PC-3 (cell line): ENCODE results near the gene NVL. TPM values are rescaled to one million over a fixed set of nuclear protein-coding genes. Genes with fewer than 3 reads are reported as not detected.

Experiments used
- ATAC-seq: fragments of 200-7000 bp; cut with Tn5 transposase; 2 replicates; pipeline ENCODE4 v1.9.1; 2020; ENCODE audit warnings: mild to moderate bottlenecking, moderate library complexity
- BruUV-seq: library from RNA; stranded (reverse); fragments of 400-500 nt; replicated peaks from 2 replicates; lab custom pipeline; 2021; lab: Mats Ljungman, UMichigan
- CTCF ChIA-PET: fragments of 300-600 bp; sonication (Branson Sonifier 250); formaldehyde crosslinking; loops from one replicate; lab custom pipeline; 2022; ENCODE audit warnings: antibody characterized with exemption; lab: Charles Lee
- POLR2A ChIA-PET: fragments of 300-600 bp; sonication (Branson Sonifier 250); formaldehyde crosslinking; loops from one replicate; lab custom pipeline; 2022; ENCODE audit warnings: antibody characterized with exemption; ENCODE audit not compliant: unreplicated experiment; lab: Charles Lee
- DNase-seq: peaks from one replicate; pipeline ENCODE4 v3.0.0-alpha.2; 2015
- H2AFZ ChIP-seq: fragments of 300-600 bp; sonication (generic); 2 replicates; pipeline ENCODE4 v1.6.0; 2016; ENCODE audit warnings: antibody characterized with exemption, low read length
- H3F3A ChIP-seq: fragments of 300-600 bp; sonication (generic); one replicate; pipeline ENCODE4 v1.6.0; 2017; ENCODE audit warnings: antibody characterized with exemption, low read length, control low read depth, mild to moderate bottlenecking; ENCODE audit not compliant: unreplicated experiment
- H3K27ac ChIP-seq: fragments of 300-600 bp; sonication (generic); 2 replicates; pipeline ENCODE4 v1.5.1; 2016; ENCODE audit warnings: mild to moderate bottlenecking, low read length
- H3K27me3 ChIP-seq: fragments of 300-600 bp; sonication (generic); 2 replicates; pipeline ENCODE4 v1.6.1; 2016; ENCODE audit warnings: low read length, mixed read lengths
- H3K36me3 ChIP-seq: fragments of 300-600 bp; sonication (generic); 2 replicates; pipeline ENCODE4 v1.6.1; 2016; ENCODE audit warnings: low read depth, mixed run types, low read length, mixed read lengths
- H3K4me1 ChIP-seq: fragments of 300-600 bp; sonication (generic); 2 replicates; pipeline ENCODE4 v1.5.1; 2016; ENCODE audit warnings: low read length; ENCODE audit not compliant: insufficient read depth
- H3K4me2 ChIP-seq: fragments of 300-600 bp; sonication (generic); 2 replicates; pipeline ENCODE4 v1.6.0; 2016; ENCODE audit warnings: low read length
- H3K4me3 ChIP-seq: fragments of 300-600 bp; sonication (generic); 2 replicates; pipeline ENCODE4 v1.5.1; 2016; ENCODE audit warnings: mild to moderate bottlenecking, low read length, mixed read lengths
- H3K79me2 ChIP-seq: fragments of 300-600 bp; sonication (generic); 2 replicates; pipeline ENCODE4 v1.6.1; 2017; ENCODE audit warnings: low read length, mixed read lengths
- H3K9ac ChIP-seq: fragments of 300-600 bp; sonication (generic); 2 replicates; pipeline ENCODE4 v1.6.0; 2016; ENCODE audit warnings: mild to moderate bottlenecking, low read length
- H3K9me2 ChIP-seq: fragments of 300-600 bp; sonication (generic); replicated peaks from 2 replicates; pipeline ENCODE4 v1.6.1; 2016; ENCODE audit warnings: mixed run types, low read length, mixed read lengths
- H3K9me3 ChIP-seq: fragments of 300-600 bp; sonication (generic); 2 replicates; pipeline ENCODE4 v1.6.1; 2016; ENCODE audit warnings: low read length, mixed read lengths
- H4K20me1 ChIP-seq: fragments of 300-600 bp; sonication (generic); 2 replicates; pipeline ENCODE4 v1.6.1; 2016; ENCODE audit warnings: low read length, mixed read lengths
- EZH2 ChIP-seq: fragments of 300-600 bp; sonication (generic); IDR thresholded peaks from one replicate; pipeline ENCODE4 v1.6.1; 2017; ENCODE audit warnings: antibody characterized with exemption, mild to moderate bottlenecking, low read length; ENCODE audit not compliant: unreplicated experiment
- EZH2phosphoT487 ChIP-seq: fragments of 300-600 bp; sonication (generic); IDR thresholded peaks from 2 replicates; pipeline ENCODE4 v1.6.1; 2018; ENCODE audit warnings: mild to moderate bottlenecking, antibody characterized with exemption, low read length, borderline replicate concordance
- intact Hi-C: fragments of 100-400 bp; cut with micrococcal nuclease; formaldehyde crosslinking; loops from 2 replicates; pipeline ENCODE4 v1.9.0; 2023
- total RNA-seq: library from RNA; depleted of rRNA; stranded (reverse); fragments of >200 nt; gene quantifications from 2 replicates; pipeline ENCODE4 v1.2.3, GENCODE V29; 2014
- TF ChIP-seq, protein P1 (sequence below): fragments of 300-600 bp; sonication (generic); conservative IDR thresholded peaks from 2 replicates; pipeline ENCODE4 v1.5.1; 2017; ENCODE audit warnings: antibody characterized with exemption, low read depth, mild to moderate bottlenecking, low read length

NVL gene
- total RNA-seq, 1 experiment from 2014 or later, result 37.1 TPM

DNA sequence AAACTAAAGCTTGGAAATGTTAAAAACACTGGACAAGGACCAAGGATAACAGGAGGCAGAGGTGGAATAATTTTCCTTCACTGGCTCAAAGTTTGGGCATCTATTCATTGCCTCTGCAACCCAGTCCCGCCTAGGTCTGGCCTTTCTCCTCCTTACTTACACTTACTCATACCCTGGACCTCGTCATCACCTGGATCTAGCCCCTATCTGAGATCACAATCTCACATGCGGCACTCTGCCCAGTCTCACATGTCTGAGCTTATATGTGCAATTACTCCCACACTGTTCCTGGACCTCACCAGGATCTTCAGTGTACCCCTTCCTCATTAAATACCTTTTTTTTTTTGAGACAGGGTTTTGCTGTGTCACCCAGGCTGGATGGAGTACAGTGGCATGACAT lies 37.6 kb downstream of the NVL start:
- no peak overlapping the region for H2AFZ ChIP-seq
- H3F3A ChIP-seq, result no peaks in the 10 kb centered on the region
- no peaks in the 10 kb centered on the region for H4K20me1 ChIP-seq
- ChIA-PET POLR2A (interaction anchor here (0.5 to 0.6 kb wide), 3 partner anchors 109 to 801 kb away, joined by 3 to 6 read pairs (median 3); no protein-coding TSS in a partner anchor), CTCF (interaction anchor here (0.6 kb wide), 1 partner anchor 266 kb away, joined by 3 read pairs; no protein-coding TSS in a partner anchor)
- DNase-seq (peak; percentile 95), ATAC-seq (peak; percentile 97)
- H3K27ac ChIP-seq, result peak overlapping the region; percentile 90
- no peak overlapping the region for H3K4me3 ChIP-seq
- intact Hi-C loops, result no loop called here
- no peaks in the 10 kb centered on the region for H3K9me3 ChIP-seq
- H3K4me1 ChIP-seq, result peaks cover 36% of the 10 kb centered on the region
- H3K9me2 ChIP-seq, result no peaks in the 10 kb centered on the region
- no peaks in the 10 kb centered on the region for H3K27me3 ChIP-seq
- no peaks in the 10 kb centered on the region for H3K79me2 ChIP-seq
- no TSS peak for BruUV-seq
- TF ChIP-seq, protein P1, sequence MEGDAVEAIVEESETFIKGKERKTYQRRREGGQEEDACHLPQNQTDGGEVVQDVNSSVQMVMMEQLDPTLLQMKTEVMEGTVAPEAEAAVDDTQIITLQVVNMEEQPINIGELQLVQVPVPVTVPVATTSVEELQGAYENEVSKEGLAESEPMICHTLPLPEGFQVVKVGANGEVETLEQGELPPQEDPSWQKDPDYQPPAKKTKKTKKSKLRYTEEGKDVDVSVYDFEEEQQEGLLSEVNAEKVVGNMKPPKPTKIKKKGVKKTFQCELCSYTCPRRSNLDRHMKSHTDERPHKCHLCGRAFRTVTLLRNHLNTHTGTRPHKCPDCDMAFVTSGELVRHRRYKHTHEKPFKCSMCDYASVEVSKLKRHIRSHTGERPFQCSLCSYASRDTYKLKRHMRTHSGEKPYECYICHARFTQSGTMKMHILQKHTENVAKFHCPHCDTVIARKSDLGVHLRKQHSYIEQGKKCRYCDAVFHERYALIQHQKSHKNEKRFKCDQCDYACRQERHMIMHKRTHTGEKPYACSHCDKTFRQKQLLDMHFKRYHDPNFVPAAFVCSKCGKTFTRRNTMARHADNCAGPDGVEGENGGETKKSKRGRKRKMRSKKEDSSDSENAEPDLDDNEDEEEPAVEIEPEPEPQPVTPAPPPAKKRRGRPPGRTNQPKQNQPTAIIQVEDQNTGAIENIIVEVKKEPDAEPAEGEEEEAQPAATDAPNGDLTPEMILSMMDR, result no peak
- no peak for TF ChIP-seq EZH2phosphoT487
- no peak for TF ChIP-seq EZH2
- H3K36me3 ChIP-seq, result peaks cover 66% of the 10 kb centered on the region
- H3K9ac ChIP-seq, result peak overlapping the region; percentile 55
- H3K4me2 ChIP-seq, result peak overlapping the region; percentile 20; the same call in 1 of the 2 replicates

DNA sequence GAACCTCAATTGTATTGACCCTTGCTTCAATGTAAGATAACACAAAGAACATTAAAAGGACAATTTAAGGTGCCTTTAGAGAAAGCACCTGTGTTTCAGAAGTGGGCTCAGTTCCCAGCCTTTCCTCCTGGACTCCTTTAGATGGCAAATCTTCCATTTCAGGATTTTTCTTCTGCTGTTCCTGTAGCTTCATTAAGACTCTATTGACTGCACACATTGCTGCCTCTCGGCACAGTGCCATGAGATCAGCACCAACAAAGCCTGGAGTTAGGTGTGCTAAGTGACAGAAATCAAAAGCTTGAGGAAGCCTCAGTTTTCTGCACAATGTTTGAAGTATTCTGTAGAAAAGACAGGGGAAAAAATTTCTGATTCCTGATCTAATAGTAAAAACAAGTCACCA lies 40.6 kb downstream of the NVL start:
- no peak overlapping the region for H2AFZ ChIP-seq

DNA sequence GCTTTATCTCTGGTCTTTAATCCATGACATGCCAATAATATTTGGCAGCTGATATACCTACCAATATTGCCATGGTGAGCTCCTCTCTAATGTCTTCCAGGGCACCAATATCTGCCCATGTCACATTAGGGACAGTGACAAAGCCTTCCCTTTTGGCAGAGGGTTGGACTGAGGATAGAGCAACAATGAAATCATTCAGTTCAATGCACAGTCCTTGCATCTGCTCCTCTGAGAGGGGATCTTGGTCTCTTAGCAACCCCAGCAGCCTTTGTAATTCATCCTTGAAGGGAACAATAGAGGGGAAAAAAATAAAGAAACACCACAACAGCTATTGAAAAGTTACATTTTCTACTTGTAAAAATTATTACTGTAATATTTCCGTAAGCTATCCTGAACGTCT lies 42.3 kb downstream of the NVL start:
- ChIA-PET CTCF (no interaction called here), POLR2A (no interaction called here)
- Histone ChIP-seq H3K9ac (no peak overlapping the region), H3F3A (no peaks in the 10 kb centered on the region), H3K4me3 (no peak overlapping the region), H3K9me2 (no peaks in the 10 kb centered on the region), H3K4me1 (peaks cover 24% of the 10 kb centered on the region), H3K9me3 (no peaks in the 10 kb centered on the region), H3K79me2 (no peaks in the 10 kb centered on the region), H4K20me1 (no peaks in the 10 kb centered on the region), H3K27me3 (no peaks in the 10 kb centered on the region), H3K27ac (no peak overlapping the region), H2AFZ (no peak overlapping the region), H3K36me3 (peaks cover 56% of the 10 kb centered on the region), H3K4me2 (no peak overlapping the region)
- intact Hi-C loops, result no loop called here
- DNase-seq (no peak), ATAC-seq (no peak)
- BruUV-seq, result no TSS peak
- TF ChIP-seq EZH2 (no peak), EZH2phosphoT487 (no peak)
- TF ChIP-seq, protein P1, result no peak

More for the DNA sequence above, 40.6 kb downstream of the NVL start:
- POLR2A ChIA-PET, result no interaction called here
- H3K79me2 ChIP-seq, result no peaks in the 10 kb centered on the region
- BruUV-seq, result no TSS peak
- H4K20me1 ChIP-seq, result no peaks in the 10 kb centered on the region
- no peak for TF ChIP-seq EZH2
- TF ChIP-seq, protein P1, result no peak
- no peak for TF ChIP-seq EZH2phosphoT487
- no peak overlapping the region for H3K27ac ChIP-seq
- no peak for DNase-seq
- no peak overlapping the region for H3K4me2 ChIP-seq
- no peak for ATAC-seq
- CTCF ChIA-PET, result no interaction called here
- H3K9me3 ChIP-seq, result no peaks in the 10 kb centered on the region
- peaks cover 64% of the 10 kb centered on the region for H3K36me3 ChIP-seq
- H3K9ac ChIP-seq, result no peak overlapping the region
- intact Hi-C loops, result no loop called here
- no peak overlapping the region for H3K4me3 ChIP-seq
- no peaks in the 10 kb centered on the region for H3K9me2 ChIP-seq
- H3K4me1 ChIP-seq, result peaks cover 36% of the 10 kb centered on the region
- H3K27me3 ChIP-seq, result no peaks in the 10 kb centered on the region
- no peaks in the 10 kb centered on the region for H3F3A ChIP-seq
